G401.6 (cell line): Measurements from ENCODE around the gene GCLC.
"Not testable (repeated sequence)": the region's sequence is repeated elsewhere in the genome, so short reads cannot be mapped to it uniquely, and the experiment has no call there.

Experiments
- FAIRE-seq: peaks from 2 replicates; lab custom pipeline; 2012; peaks lifted over from hg19 to GRCh38; lab: Jason Lieb, UNC

Gene GCLC

GRCh38 chr6:53544470-53545308, at the start of gene GCLC:
GCLC (minus strand) TSS chr6:53545101; CDS start chr6:53544645, 456 bp downstream.
- FAIRE-seq: peak; percentile 80

- no peak for FAIRE-seq
Observed at GRCh38 chr6:53594596-53594995, 49.7 kb upstream of the GCLC start.

DNA sequence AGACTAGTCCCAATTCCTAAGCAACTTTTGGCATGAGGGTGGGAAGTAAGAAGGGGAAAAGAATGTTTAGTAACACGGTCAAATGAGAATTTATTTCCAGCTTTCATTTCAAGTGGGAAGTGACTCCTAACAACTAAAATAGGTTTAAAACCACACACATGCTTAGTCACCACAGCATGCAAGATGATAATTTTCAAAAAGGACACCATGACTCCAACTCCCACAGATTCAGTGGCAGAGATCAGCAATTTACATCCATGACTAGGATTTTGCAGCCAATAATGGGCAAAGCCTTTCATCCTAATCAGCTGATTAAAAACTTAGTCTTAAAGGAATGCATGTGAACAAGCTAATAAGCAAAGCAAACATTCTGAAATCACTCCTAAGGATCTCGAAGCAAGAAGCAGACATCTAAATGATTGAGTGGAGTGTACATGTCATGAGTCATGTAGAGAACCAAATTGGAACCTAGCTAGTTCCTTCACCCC, 48.1 kb upstream of the GCLC start:
- no peak for FAIRE-seq

- no peak for FAIRE-seq
Observed at GRCh38 chr6:53591873-53592272, 47.0 kb upstream of the GCLC start.

DNA sequence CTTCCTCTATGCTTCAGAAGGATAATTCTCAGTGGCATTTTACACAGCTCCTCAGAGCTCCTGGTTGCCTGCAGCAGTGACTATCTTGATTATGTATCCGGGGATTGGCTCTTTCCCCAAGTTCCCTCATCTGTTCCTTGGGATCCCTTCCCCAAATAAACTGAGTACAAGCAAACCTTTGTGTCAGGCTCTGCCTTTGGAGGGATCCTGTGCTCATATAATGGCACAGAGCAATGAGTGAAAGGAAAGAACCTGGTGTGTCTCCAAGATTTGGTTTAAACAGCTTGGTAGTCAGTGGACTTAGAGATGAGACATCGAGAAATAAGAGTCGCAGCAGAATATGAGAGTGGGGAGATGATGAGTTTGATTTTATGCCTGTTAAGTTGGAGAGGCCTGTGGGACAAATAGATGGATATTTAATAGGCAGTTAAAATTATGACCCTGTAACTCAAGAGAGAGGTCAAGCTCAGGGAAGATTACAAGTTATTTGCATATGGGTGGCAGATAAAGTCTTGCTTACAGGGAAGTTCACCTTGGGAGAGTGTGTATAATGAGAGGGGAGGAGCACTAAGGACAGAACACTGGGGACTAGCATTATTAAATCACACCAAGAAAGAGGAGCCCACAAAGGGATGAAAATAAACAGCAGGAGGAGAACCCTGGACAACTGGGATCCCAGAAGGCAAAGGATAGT, 44.1 kb upstream of the GCLC start:
- no peak for FAIRE-seq

DNA sequence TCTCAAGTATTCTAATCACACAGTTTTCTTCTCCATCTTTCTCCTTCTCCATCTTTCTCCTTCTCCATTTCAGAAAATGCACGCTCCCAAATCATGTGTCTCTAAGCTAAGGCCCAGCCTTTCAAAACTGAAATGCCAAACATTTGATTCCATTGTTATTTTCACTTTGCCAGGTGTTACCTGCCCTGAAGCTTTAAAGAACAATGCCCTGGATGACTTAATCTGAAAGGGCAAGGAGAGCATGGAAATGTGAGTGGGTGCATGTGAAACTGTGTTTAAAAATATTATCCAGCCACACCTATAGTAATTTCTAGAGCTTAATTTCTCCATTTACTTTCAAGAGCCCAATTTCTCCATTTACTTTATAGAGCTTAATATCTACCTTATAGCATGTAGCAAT, 42.4 kb upstream of the GCLC start:
- no peak for FAIRE-seq

GRCh38 chr6:53585208-53585900, 40.5 kb upstream of the GCLC start:
- no peak for FAIRE-seq

- FAIRE-seq: no peak
Observed at GRCh38 chr6:53584726-53585125, 39.8 kb upstream of the GCLC start.

DNA sequence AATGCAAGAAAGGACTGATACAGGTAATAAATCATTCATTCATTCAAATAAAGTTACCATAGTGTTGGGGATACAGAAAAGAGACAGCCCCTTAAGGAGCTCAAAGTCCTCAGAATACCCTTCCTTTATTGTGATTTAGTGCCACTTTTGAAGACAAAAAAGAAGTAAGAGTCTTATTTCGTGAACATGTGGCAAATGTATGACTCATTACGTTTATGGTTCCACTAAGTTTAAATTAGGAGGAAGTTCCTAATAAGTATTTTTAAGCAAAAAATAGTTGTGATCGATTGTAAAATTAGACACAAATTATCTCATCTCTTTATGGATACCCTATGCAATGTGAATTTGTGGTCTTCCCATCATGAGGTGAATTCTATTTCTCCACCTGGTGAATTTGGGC, 38.5 kb upstream of the GCLC start:
- FAIRE-seq: no peak

GRCh38 chr6:53582963-53583362, 38.1 kb upstream of the GCLC start:
- FAIRE-seq: no peak

DNA sequence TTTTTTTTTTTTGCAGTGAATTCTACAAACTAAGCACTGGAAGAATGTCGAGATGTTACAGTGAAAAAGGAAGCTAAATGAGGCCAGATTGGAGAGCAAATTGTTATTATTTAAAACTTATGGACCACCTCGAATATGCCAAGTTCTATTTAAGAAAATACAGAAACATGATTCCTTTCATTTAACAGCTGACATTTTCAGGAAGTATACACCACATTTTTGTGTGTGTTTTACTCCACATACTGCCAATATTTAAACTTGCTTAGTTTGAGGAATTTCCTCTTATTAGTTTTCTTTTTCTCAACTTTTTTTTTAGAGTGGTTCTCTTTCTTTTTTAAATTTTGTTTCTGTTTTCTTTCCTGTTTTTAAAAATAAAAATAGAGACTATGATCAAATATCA, 37.0 kb upstream of the GCLC start:
- FAIRE-seq: no peak

DNA sequence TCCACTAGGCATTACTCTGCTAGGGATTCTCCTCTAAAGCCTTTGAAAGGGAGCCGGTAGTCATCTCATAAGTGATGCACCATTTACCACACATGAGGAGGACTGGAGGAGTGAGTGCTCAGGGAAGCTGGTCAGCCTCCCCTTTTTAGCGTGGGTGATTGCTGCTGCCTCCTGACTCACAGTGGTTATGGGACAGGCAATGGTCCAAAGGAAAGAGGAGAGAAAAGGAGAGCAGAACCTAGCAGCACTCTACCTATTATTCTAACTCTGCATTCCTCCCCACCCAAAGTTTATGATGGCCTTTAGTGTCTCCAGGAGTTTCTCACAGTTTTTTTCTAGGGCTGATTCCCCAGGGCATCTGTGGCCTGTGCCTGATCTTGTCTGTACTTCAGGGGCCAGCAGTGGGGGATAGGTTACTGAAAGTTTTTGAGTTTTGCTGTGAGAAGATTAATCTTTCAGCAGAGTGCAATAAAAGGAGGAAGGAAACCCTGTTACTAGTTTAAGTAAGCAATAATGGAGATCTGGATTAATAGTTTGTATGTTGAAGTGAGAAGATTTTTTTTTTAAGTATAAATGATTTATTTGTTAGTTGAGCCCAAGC, 36.4 kb upstream of the GCLC start:
- no peak for FAIRE-seq

GRCh38 chr6:53579338-53579737, 34.4 kb upstream of the GCLC start:
- no peak for FAIRE-seq

- peak; percentile 67 for FAIRE-seq
Observed at GRCh38 chr6:53578371-53578770, 33.5 kb upstream of the GCLC start.

DNA sequence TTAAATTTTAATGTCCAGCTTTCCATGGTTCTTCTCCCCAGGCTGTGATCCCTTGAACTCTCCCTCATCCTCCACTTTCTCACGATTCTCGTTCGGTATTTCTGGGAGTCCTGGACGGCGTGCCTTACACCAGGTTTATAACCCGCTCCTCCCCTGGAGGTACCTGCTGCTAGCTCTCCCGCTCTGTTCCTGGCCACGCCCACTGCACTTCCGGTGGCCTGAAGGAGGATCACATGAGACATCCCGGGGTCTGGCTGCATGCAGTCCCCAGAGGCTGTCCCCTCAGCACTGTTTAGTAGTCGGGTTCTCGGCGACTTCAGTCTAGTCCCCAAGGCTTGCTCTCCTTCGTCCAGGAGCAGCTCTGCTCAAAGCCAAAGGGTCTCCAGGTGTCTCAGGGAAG, 28.4 kb upstream of the GCLC start:
- no peak for FAIRE-seq

DNA sequence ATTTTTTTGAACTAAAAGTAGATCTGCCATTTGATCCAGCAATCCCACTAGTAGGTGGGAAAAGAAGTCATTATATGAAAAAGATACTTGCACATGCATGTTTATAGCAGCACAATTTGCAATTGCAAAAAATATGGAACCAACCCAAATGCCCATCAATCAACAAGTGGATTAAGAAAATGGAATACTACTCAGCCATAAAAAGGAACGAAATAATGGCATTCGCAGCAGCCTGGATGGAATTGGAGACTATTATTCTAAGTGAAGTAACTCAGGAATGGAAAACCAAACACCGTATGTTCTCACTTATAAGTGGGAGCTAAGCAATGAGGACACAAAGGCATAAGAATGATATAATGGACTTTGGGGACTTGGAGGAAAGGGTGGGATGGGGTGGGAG, 27.5 kb upstream of the GCLC start:
- not testable (repeated sequence) for FAIRE-seq

- FAIRE-seq: no peak
Observed at GRCh38 chr6:53568776-53569616, 24.1 kb upstream of the GCLC start.

GRCh38 chr6:53567701-53568100, 22.8 kb upstream of the GCLC start:
- no peak for FAIRE-seq

- no peak for FAIRE-seq
Observed at GRCh38 chr6:53566755-53567154, 21.9 kb upstream of the GCLC start.

DNA sequence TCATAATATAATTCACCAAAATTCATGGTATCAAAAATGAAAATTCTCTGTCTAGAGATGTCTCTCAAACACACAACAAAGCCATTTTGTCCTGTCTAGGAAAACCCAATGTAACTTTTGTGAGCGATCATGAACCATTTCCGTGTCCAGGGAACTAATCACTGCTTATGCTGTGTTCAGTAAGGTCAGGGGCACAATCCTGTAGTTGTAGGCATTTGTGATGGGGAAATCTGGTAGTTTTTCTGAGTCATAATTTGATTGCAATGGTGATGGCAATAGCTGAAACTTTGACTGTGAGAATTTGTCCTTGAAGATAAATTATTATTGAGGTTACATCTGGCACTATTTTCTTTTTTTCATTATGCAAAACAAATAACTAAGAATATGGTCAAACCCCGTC, 21.0 kb upstream of the GCLC start:
- FAIRE-seq: no peak

- no peak for FAIRE-seq
Observed at GRCh38 chr6:53564401-53565065, 19.6 kb upstream of the GCLC start.
